H1 (cell line): Measurements from ENCODE around the gene WDR33. TPM values are rescaled to one million over a fixed set of nuclear protein-coding genes. Genes with fewer than 3 reads are reported as not detected.

Experiments used
- CTCF ChIA-PET: fragments of 300-600 bp; sonication (Branson Sonifier 250); formaldehyde crosslinking; loops from one replicate; lab custom pipeline; 2021; ENCODE audit not compliant: partially characterized antibody; lab: Charles Lee
- POLR2A ChIA-PET: fragments of 300-600 bp; sonication (Branson Sonifier 250); formaldehyde crosslinking; loops from one replicate; lab custom pipeline; 2021; ENCODE audit warnings: inconsistent platforms; ENCODE audit not compliant: partially characterized antibody; lab: Charles Lee
- DNase-seq, 2 experiments: peaks; one replicate each; pipeline versions ENCODE4 v3.0.0 to v3.0.0-alpha.2; 2010 to 2022; ENCODE audit warnings: low spot score in 2 of 2, low read depth in 1 of 2, mixed read lengths in 1 of 2
- FAIRE-seq: peaks from 2 replicates; lab custom pipeline; 2011; peaks lifted over from hg19 to GRCh38; lab: Jason Lieb, UNC
- H2AFZ ChIP-seq: 2 replicates; pipeline ENCODE4 v1.8.1; 2012; ENCODE audit warnings: low read length, inconsistent platforms
- H2AK5ac ChIP-seq: 2 replicates; pipeline ENCODE4 v1.6.1; 2013; ENCODE audit warnings: low read depth, low read length
- H2BK120ac ChIP-seq: replicated peaks from 2 replicates; pipeline ENCODE3; 2013; ENCODE audit warnings: low read depth, low read length, inconsistent platforms
- H2BK12ac ChIP-seq: 2 replicates; pipeline ENCODE4 v1.6.1; 2013; ENCODE audit warnings: low read depth, low read length
- H2BK15ac ChIP-seq: 2 replicates; pipeline ENCODE4 v1.6.1; 2013; ENCODE audit warnings: low read length
- H2BK20ac ChIP-seq: 2 replicates; pipeline ENCODE4 v1.6.1; 2013; ENCODE audit warnings: low read length
- H2BK5ac ChIP-seq: 2 replicates; pipeline ENCODE4 v1.6.1; 2013; ENCODE audit warnings: low read depth, low read length
- H3K14ac ChIP-seq: 2 replicates; pipeline ENCODE4 v1.6.1; 2013; ENCODE audit warnings: inconsistent platforms; ENCODE audit not compliant: insufficient read length
- H3K18ac ChIP-seq: 2 replicates; pipeline ENCODE4 v1.6.1; 2013; ENCODE audit warnings: low read length; ENCODE audit errors: extremely low read depth
- H3K23ac ChIP-seq: 2 replicates; pipeline ENCODE4 v1.6.1; 2013; ENCODE audit warnings: inconsistent platforms; ENCODE audit not compliant: insufficient read length
- H3K23me2 ChIP-seq: 2 replicates; pipeline ENCODE4 v1.6.1; 2013; ENCODE audit warnings: low read depth, low read length
- H3K27ac ChIP-seq: 2 replicates; pipeline ENCODE4 v1.6.1; 2011; ENCODE audit warnings: low read depth, low read length, inconsistent platforms
- H3K27me3 ChIP-seq, 4 experiments: replicated peaks in 1 of 4; 1 replicate in 1 of 4; 2 replicates in 3 of 4; pipeline versions ENCODE4 v1.6.1 to v1.8.1; 2011 to 2013; ENCODE audit warnings: low read length in 3 of 4, mild to moderate bottlenecking in 3 of 4, inconsistent platforms in 2 of 4, mixed read lengths in 2 of 4, moderate library complexity in 1 of 4; ENCODE audit not compliant: control insufficient read depth in 3 of 4, insufficient read depth in 3 of 4; ENCODE audit errors: extremely low read depth in 1 of 4
- H3K36me3 ChIP-seq, 4 experiments: 2 replicates each; pipeline versions ENCODE4 v1.6.1 to v1.8.1; 2011 to 2013; ENCODE audit warnings: mild to moderate bottlenecking in 4 of 4, low read length in 3 of 4, moderate library complexity in 2 of 4, control low read depth in 1 of 4, inconsistent platforms in 1 of 4; ENCODE audit not compliant: insufficient read depth in 4 of 4, control insufficient read depth in 2 of 4
- H3K4ac ChIP-seq: replicated peaks from 2 replicates; pipeline ENCODE3; 2013; ENCODE audit warnings: low read length, low read depth, mixed read lengths, inconsistent platforms; ENCODE audit not compliant: insufficient read length
- H3K4me1 ChIP-seq, 4 experiments: replicated peaks in 1 of 4; 1 replicate in 1 of 4; 2 replicates in 3 of 4; pipeline versions ENCODE4 v1.6.1 to v1.8.1; 2011 to 2013; ENCODE audit warnings: low read length in 3 of 4, inconsistent platforms in 2 of 4, mixed read lengths in 1 of 4; ENCODE audit not compliant: insufficient read depth in 4 of 4, control insufficient read depth in 3 of 4
- H3K4me2 ChIP-seq, 2 experiments: 2 replicates each; pipeline versions ENCODE4 v1.6.1 to v1.8.1; 2011 to 2013; ENCODE audit warnings: low read depth in 2 of 2, low read length in 2 of 2, control low read depth in 1 of 2, inconsistent platforms in 1 of 2, mild to moderate bottlenecking in 1 of 2; ENCODE audit not compliant: insufficient read depth in 1 of 2
- H3K4me3 ChIP-seq, 4 experiments: fragments of 200-600, 300-600 bp in 1 of 4; sonication (generic), shearing (Covaris generic), sonication (Bioruptor Twin) in 1 of 4; 2 replicates each; pipeline versions ENCODE4 v1.5.1 to v1.8.1; 2011 to 2016; ENCODE audit warnings: low read length in 4 of 4, low read depth in 3 of 4, control low read depth in 2 of 4, inconsistent platforms in 2 of 4, mild to moderate bottlenecking in 2 of 4, mixed read lengths in 1 of 4, moderate library complexity in 1 of 4; ENCODE audit not compliant: insufficient read depth in 2 of 4; ENCODE audit errors: extremely low read depth in 1 of 4
- H3K56ac ChIP-seq: replicated peaks from 2 replicates; pipeline ENCODE3; 2013; ENCODE audit warnings: low read depth, mild to moderate bottlenecking, mixed read lengths, low read length, inconsistent platforms; ENCODE audit not compliant: insufficient read length
- H3K79me1 ChIP-seq: 2 replicates; pipeline ENCODE4 v1.6.1; 2013; ENCODE audit warnings: low read depth, low read length, control low read depth
- H3K79me2 ChIP-seq, 2 experiments: 2 replicates each; pipeline versions ENCODE4 v1.6.1 to v1.8.1; 2012 to 2013; ENCODE audit warnings: low read length in 2 of 2, mild to moderate bottlenecking in 2 of 2, inconsistent platforms in 1 of 2; ENCODE audit not compliant: insufficient read depth in 2 of 2, control insufficient read depth in 1 of 2
- H3K9ac ChIP-seq, 4 experiments: replicated peaks in 1 of 4; 1 replicate in 1 of 4; 2 replicates in 3 of 4; pipeline versions ENCODE4 v1.6.1 to v1.8.1; 2011 to 2013; ENCODE audit warnings: low read depth in 3 of 4, low read length in 3 of 4, control low read depth in 2 of 4, mild to moderate bottlenecking in 2 of 4, moderate library complexity in 2 of 4, inconsistent platforms in 1 of 4; ENCODE audit errors: extremely low read depth in 1 of 4
- H3K9me3 ChIP-seq, 2 experiments: 2 replicates each; pipeline versions ENCODE4 v1.6.1 to v1.8.1; 2012 to 2013; ENCODE audit warnings: mild to moderate bottlenecking in 2 of 2, moderate library complexity in 2 of 2, control low read depth in 1 of 2, inconsistent platforms in 1 of 2, low read depth in 1 of 2, low read length in 1 of 2, mixed read lengths in 1 of 2; ENCODE audit not compliant: insufficient read depth in 2 of 2
- H4K20me1 ChIP-seq, 2 experiments: replicated peaks in 1 of 2; 2 replicates each; pipeline versions ENCODE3 to v1.8.1; 2011 to 2013; ENCODE audit warnings: inconsistent platforms in 2 of 2, low read length in 2 of 2, mild to moderate bottlenecking in 1 of 2; ENCODE audit not compliant: insufficient read depth in 2 of 2, control insufficient read depth in 1 of 2
- H4K5ac ChIP-seq: 2 replicates; pipeline ENCODE4 v1.6.1; 2013; ENCODE audit warnings: low read length, low read depth, mixed read lengths, inconsistent platforms; ENCODE audit not compliant: insufficient read length
- H4K8ac ChIP-seq: 2 replicates; pipeline ENCODE4 v1.8.0; 2013; ENCODE audit warnings: mild to moderate bottlenecking, moderate library complexity, low read length, inconsistent platforms; ENCODE audit not compliant: insufficient read depth; ENCODE audit errors: extremely low read depth
- H4K91ac ChIP-seq: replicated peaks from 2 replicates; pipeline ENCODE3; 2013; ENCODE audit warnings: low read length, mixed read lengths, inconsistent platforms; ENCODE audit not compliant: insufficient read length
- BACH1 ChIP-seq: IDR thresholded peaks from 2 replicates; pipeline ENCODE4 v1.6.1; 2012; ENCODE audit warnings: low read length, improper control_type of control experiment
- CBX5 ChIP-seq: fragments of 300-800, 300-1000 bp; sonication (generic); IDR thresholded peaks from 2 replicates; pipeline ENCODE4 v1.7.1; 2016; ENCODE audit warnings: antibody characterized with exemption, low read length, low read depth
- CBX8 ChIP-seq: fragments of 300-800, 300-1000 bp; sonication (generic); IDR thresholded peaks from 2 replicates; pipeline ENCODE4 v1.7.1; 2016; ENCODE audit warnings: low read depth, low read length, borderline replicate concordance
- KDM5A ChIP-seq: fragments of 200-600 bp; IDR thresholded peaks from 2 replicates; pipeline ENCODE4 v1.7.1; 2012; ENCODE audit warnings: mild to moderate bottlenecking, low read length, inconsistent platforms, mixed read lengths
- MAFK ChIP-seq: IDR thresholded peaks from 2 replicates; pipeline ENCODE4 v1.6.1; 2012; ENCODE audit warnings: low read depth, mild to moderate bottlenecking, improper control_type of control experiment, low read length
- NANOG ChIP-seq: IDR thresholded peaks from 2 replicates; pipeline ENCODE4 v1.6.1; 2011; ENCODE audit warnings: low read length, low read depth, mild to moderate bottlenecking, inconsistent platforms; ENCODE audit not compliant: insufficient read depth, poor library complexity, severe bottlenecking
- POLR2AphosphoS5 ChIP-seq: IDR thresholded peaks from 2 replicates; pipeline ENCODE4 v1.6.1; 2011; ENCODE audit warnings: low read depth, low read length
- POU5F1 ChIP-seq: IDR thresholded peaks from 2 replicates; pipeline ENCODE4 v1.6.1; 2011; ENCODE audit warnings: low read depth, mild to moderate bottlenecking, low read length, moderate library complexity
- RAD21 ChIP-seq, 2 experiments: IDR thresholded peaks in 1 of 2; conservative IDR thresholded peaks in 1 of 2; 2 replicates each; pipeline ENCODE4 v1.6.1; 2011; ENCODE audit warnings: low read depth in 2 of 2, low read length in 2 of 2, improper control_type of control experiment in 1 of 2, inconsistent platforms in 1 of 2, mild to moderate bottlenecking in 1 of 2, moderate library complexity in 1 of 2
- RFX5 ChIP-seq: IDR thresholded peaks from 2 replicates; pipeline ENCODE4 v1.6.1; 2011; ENCODE audit warnings: low read depth, low read length, improper control_type of control experiment, borderline replicate concordance
- SP2 ChIP-seq: IDR thresholded peaks from 2 replicates; pipeline ENCODE4 v1.6.1; 2012; ENCODE audit warnings: mild to moderate bottlenecking, low read length, inconsistent platforms
- SUZ12 ChIP-seq: fragments of 200-600 bp; sonication (generic); IDR thresholded peaks from 2 replicates; pipeline ENCODE4 v1.6.1; 2012; ENCODE audit warnings: mild to moderate bottlenecking, inconsistent platforms, low read length, moderate library complexity, mixed read lengths
- TAF1 ChIP-seq: IDR thresholded peaks from 2 replicates; pipeline ENCODE4 v1.6.1; 2011; ENCODE audit warnings: mild to moderate bottlenecking, low read depth, low read length
- WGBS, 2 experiments: shearing (Covaris generic) in 1 of 2; methylation state at CpG; one replicate each; pipeline versions ENCODE4 v1.1.6 to v1.1.7; 2013 to 2015; ENCODE audit warnings: low lambda C conversion rate in 2 of 2, mixed read lengths in 2 of 2, inconsistent platforms in 1 of 2, low coverage in 1 of 2, missing lambda C conversion rate in 1 of 2; ENCODE audit not compliant: insufficient replicate concordance in 2 of 2, insufficient coverage in 1 of 2, insufficient read length in 1 of 2; ENCODE audit errors: extremely low coverage in 1 of 2, missing lambda C conversion rate in 1 of 2; 5-methylcytosine and 5-hydroxymethylcytosine counted together
- polyA plus RNA-seq, 7 experiments: library from polyadenylated mRNA; depleted of rRNA in 3 of 7; stranded (reverse) in 5 of 7; unstranded in 2 of 7; fragments of >200 nt in 5 of 7; fragments of 200-250 nt in 2 of 7; gene quantifications; 1 replicate in 5 of 7; 2 replicates in 1 of 7; 4 replicates in 1 of 7; pipeline versions ENCODE4 v1.2.1 to v1.2.3, GENCODE V29; 2011 to 2013; ENCODE audit warnings: missing spikeins in 2 of 7, mixed read lengths in 2 of 7
- total RNA-seq: library from RNA; stranded (reverse); fragmentation: NEBNext Ultra II Directional; extraction: Animal tissue kit (Norgen Biotek cat#: 25700); gene quantifications from 2 replicates; pipeline ENCODE4 v1.2.1, GENCODE V29; 2021
- TF ChIP-seq, protein P1 (sequence below): IDR thresholded peaks from 2 replicates; pipeline ENCODE4 v1.6.1; 2011; ENCODE audit warnings: low read depth, mild to moderate bottlenecking, low read length; ENCODE audit not compliant: insufficient read depth

Gene WDR33
- total and polyA plus RNA-seq, 2 of the 8 experiments (the other 6 are each of a cell fraction or from before 2014, with no cell fraction given), result 18.1 to 82.7 TPM

DNA sequence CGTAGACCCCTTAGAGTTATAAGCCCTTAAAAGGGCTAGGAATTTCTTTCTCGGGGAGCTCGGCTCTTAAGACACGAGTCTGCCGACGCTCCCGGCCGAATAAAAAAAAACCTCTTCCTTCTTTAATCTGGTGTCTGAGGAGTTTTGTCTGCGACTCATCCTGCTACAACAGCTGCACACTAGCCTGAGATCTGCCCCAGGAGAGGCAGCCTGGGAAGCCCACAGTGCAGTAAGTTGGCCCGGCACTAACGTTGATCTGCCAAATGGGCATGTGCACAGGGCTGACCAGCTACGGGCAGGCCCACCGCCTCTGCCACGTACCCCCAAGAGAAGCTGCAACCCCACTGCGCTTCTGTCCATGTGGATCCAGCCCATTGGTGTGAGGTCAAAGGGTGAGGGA lies 127.2 kb downstream of the WDR33 start:
- no peak overlapping the region for H4K91ac ChIP-seq
- CTCF ChIA-PET, result interaction anchor here (1.5 to 6.0 kb wide), 3 partner anchors 11 to 92 kb away, joined by 3 to 40 read pairs (median 7); no protein-coding TSS in a partner anchor
- no peak overlapping the region for H2BK5ac ChIP-seq
- H2AK5ac ChIP-seq, result no peak overlapping the region
- peak overlapping the region; percentile 71; the same call in 1 of the 2 replicates for H4K8ac ChIP-seq
- H3K23ac ChIP-seq, result no peak overlapping the region
- H3K36me3 ChIP-seq, result no peaks in the 10 kb centered on the region
- H2BK20ac ChIP-seq, result no peak overlapping the region
- no peak overlapping the region for H2BK12ac ChIP-seq
- no peaks in the 10 kb centered on the region for H3K79me2 ChIP-seq
- 95% methylated on average over 15 of the region's 15 CpGs; no CpG with 5 or more reads in 1 of the 2 experiments for WGBS, 2 experiments
- peak overlapping the region; percentile 59; the same call in 1 of the 2 replicates for H2AFZ ChIP-seq
- FAIRE-seq (no peak), DNase-seq (no peak)
- no peak overlapping the region for H3K27ac ChIP-seq
- no peaks in the 10 kb centered on the region for H3K27me3 ChIP-seq
- H4K20me1 ChIP-seq, result no peaks in the 10 kb centered on the region
- H3K9ac ChIP-seq, result no peak overlapping the region
- H3K4me1 ChIP-seq, result peaks cover 0 to 8% (median 0%) of the 10 kb centered on the region in 4 experiments; a peak in 2 of 7 replicates
- no peak overlapping the region for H4K5ac ChIP-seq
- H3K9me3 ChIP-seq, result peaks cover 0 to 1% of the 10 kb centered on the region in 2 experiments; a peak in 1 of 4 replicates
- H3K56ac ChIP-seq, result no peak overlapping the region
- H3K4ac ChIP-seq, result no peak overlapping the region
- no peak overlapping the region for H3K4me2 ChIP-seq
- POLR2A ChIA-PET, result no interaction called here
- no peaks in the 10 kb centered on the region for H3K23me2 ChIP-seq
- H3K18ac ChIP-seq, result no peak overlapping the region
- no peak overlapping the region for H3K4me3 ChIP-seq
- no peak overlapping the region for H2BK15ac ChIP-seq
- H3K14ac ChIP-seq, result no peak overlapping the region
- no peaks in the 10 kb centered on the region for H3K79me1 ChIP-seq
- no peak overlapping the region for H2BK120ac ChIP-seq
- TF ChIP-seq SUZ12 (no peak), POLR2AphosphoS5 (no peak), RFX5 (no peak), SP2 (no peak), NANOG (no peak), RAD21 (IDR thresholded peaks at IDR 0.05 in 1 of 2, conservative IDR thresholded peaks at IDR 0.05 in 1 of 2; ENCODE audit: low read depth in 2 of 2, low read length in 2 of 2) (no peak), BACH1 (no peak), KDM5A (no peak), CBX5 (no peak), TAF1 (no peak), MAFK (no peak), CBX8 (no peak), POU5F1 (no peak)
- TF ChIP-seq, protein P1, sequence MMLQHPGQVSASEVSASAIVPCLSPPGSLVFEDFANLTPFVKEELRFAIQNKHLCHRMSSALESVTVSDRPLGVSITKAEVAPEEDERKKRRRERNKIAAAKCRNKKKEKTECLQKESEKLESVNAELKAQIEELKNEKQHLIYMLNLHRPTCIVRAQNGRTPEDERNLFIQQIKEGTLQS, result no peak
